ENCODE measurements around the gene DEAF1. TPM values are rescaled to one million over a fixed set of nuclear protein-coding genes. Genes with fewer than 3 reads are reported as not detected.

The DEAF1 gene
- total and polyA plus RNA-seq, 7 donors, result 12.5 to 30.0 (median 18.1) TPM

DNA sequence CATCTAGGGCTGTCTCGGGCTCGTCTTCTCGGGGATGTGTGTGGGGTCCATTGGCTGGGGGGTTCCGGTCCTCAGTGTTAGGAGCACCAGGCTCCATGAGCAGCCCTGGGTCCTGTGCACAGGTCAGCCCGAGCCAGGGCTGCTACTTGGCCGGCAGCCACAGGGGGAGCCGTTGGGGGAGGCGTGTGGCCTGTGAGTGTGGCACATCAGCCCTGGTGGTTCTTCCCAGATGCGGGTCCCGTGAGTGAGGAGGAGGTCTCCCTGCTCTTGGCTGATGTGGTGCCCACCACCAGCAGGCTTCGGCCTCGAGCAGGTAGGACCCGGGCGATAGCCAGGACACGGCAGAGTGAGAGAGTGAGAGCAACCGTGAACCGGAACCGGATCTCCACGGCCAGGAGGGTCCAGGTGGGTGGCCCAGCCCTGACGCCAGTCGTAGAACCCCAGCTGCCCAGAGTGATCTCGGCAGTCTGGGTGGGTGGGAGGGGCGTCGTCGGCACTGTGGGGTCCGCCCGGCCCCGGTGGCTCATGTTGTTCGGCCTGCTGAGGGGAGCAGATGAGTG lies 97.8 kb downstream of the DEAF1 start:
- 85 to 90% (median 90%) methylated on average over 28 to 29 of the region's 29 CpGs for WGBS, 3 donors
- peak in 1 of 4 donors; percentile 13 for ATAC-seq
- Histone ChIP-seq H3K36me3 (ENCODE audit: insufficient read depth in 1 of 2, low read depth in 1 of 2) (peaks cover 5 to 99% of the 10 kb centered on the region in 2 donors), H3K4me3 (no peak overlapping the region), H3K4me1 (no peaks in the 10 kb centered on the region), H3K27ac (no peak overlapping the region), H3K9me3 (no peaks in the 10 kb centered on the region), H3K27me3 (ENCODE audit: insufficient read depth in 3 of 3, low read length in 2 of 3) (no peaks in the 10 kb centered on the region)
- intact Hi-C loops (cut with DNase I), result no loop called here
- TF ChIP-seq, protein P1, sequence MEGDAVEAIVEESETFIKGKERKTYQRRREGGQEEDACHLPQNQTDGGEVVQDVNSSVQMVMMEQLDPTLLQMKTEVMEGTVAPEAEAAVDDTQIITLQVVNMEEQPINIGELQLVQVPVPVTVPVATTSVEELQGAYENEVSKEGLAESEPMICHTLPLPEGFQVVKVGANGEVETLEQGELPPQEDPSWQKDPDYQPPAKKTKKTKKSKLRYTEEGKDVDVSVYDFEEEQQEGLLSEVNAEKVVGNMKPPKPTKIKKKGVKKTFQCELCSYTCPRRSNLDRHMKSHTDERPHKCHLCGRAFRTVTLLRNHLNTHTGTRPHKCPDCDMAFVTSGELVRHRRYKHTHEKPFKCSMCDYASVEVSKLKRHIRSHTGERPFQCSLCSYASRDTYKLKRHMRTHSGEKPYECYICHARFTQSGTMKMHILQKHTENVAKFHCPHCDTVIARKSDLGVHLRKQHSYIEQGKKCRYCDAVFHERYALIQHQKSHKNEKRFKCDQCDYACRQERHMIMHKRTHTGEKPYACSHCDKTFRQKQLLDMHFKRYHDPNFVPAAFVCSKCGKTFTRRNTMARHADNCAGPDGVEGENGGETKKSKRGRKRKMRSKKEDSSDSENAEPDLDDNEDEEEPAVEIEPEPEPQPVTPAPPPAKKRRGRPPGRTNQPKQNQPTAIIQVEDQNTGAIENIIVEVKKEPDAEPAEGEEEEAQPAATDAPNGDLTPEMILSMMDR (IDR thresholded peaks at IDR 0.05), result no peak
- DNase-seq, result no peak

DNA sequence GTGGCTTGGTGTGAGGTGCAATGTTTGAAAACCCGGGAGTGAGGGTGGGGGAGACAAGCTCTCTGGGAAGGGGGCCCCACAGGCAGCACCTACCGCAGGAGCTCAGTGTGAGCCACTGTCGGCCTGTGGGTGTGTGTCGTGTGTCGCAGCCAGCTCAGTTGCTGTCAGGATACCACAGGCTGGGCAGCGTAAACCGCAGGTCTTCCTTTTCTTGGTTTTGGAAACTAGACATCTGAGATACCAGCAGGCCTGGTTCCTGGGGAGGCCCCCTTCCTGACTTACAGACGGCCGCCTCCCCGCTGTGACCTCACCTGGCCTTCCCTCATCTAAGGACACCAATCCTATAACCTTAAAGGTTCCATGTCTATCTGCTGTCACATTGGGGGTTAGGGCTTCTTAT lies 98.6 kb downstream of the DEAF1 start:
- no peak overlapping the region for H3K4me3 ChIP-seq
- intact Hi-C loops (cut with DNase I), result no loop called here
- H3K36me3 ChIP-seq (ENCODE audit: insufficient read depth in 1 of 2, low read depth in 1 of 2), result peaks cover 5 to 99% of the 10 kb centered on the region in 2 donors
- no peaks in the 10 kb centered on the region for H3K9me3 ChIP-seq
- ATAC-seq (no peak), DNase-seq (no peak)
- H3K4me1 ChIP-seq, result no peaks in the 10 kb centered on the region
- H3K27ac ChIP-seq, result no peak overlapping the region
- WGBS, 3 donors, result 85 to 96% (median 89%) methylated on average over 10 of the region's 10 CpGs
- no peaks in the 10 kb centered on the region for H3K27me3 ChIP-seq (ENCODE audit: insufficient read depth in 3 of 3, low read length in 2 of 3)
- TF ChIP-seq, protein P1 (IDR thresholded peaks at IDR 0.05), result no peak

DNA sequence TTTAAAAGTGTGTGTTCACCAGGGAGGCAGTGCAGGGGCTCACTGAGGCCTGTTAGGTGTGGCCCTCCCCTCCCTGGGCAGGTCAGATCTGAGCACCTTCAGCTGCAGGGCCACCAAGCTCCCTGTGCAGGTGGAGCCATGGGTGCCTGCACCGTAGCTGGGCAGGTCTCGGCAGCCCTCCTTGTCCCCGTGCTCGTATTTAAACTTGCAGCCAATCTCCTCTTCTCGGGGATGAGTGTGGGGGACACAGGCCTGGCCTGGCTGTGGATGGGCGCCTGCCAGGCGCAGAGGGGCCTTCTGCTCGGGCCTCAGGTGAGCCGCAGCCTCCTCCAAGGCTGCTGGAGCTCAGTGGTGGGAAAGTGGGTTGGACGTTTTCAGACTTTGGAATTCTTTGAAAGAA lies 99.6 kb downstream of the DEAF1 start:
- Histone ChIP-seq H3K4me3 (no peak overlapping the region), H3K36me3 (ENCODE audit: insufficient read depth in 1 of 2, low read depth in 1 of 2) (peaks cover 5 to 99% of the 10 kb centered on the region in 2 donors), H3K9me3 (no peaks in the 10 kb centered on the region), H3K27ac (no peak overlapping the region), H3K27me3 (ENCODE audit: insufficient read depth in 3 of 3, low read length in 2 of 3) (no peaks in the 10 kb centered on the region), H3K4me1 (no peaks in the 10 kb centered on the region)
- WGBS, 3 donors, result 90 to 91% (median 91%) methylated on average over 10 of the region's 10 CpGs
- TF ChIP-seq, protein P1 (IDR thresholded peaks at IDR 0.05), result no peak
- ATAC-seq, result no peak
- no peak for DNase-seq
- intact Hi-C loops (cut with DNase I), result no loop called here

Other genes with a start within 250 kb of the DEAF1 start
- 10 to 100 TPM; 15.8 to 21.1 (median 20.3) TPM for gene PTDSS2, start 244.9 kb downstream of the DEAF1 start, total RNA-seq
- gene PTDSS2, start 244.9 kb downstream of the DEAF1 start, polyA plus RNA-seq, result 10 to 100 TPM; 11.8 to 26.0 (median 15.4) TPM
- 100 to 1,000 TPM; 103 to 145 (median 113) TPM for gene RNH1, start 188.0 kb downstream of the DEAF1 start, total RNA-seq
- 100 to 1,000 TPM; 105 to 181 (median 105) TPM for gene RNH1, start 188.0 kb downstream of the DEAF1 start, polyA plus RNA-seq
- 10 to 100 TPM; 43.6 to 74.7 (median 53.9) TPM for gene HRAS, start 159.6 kb downstream of the DEAF1 start, total RNA-seq
- 10 to 100 TPM; 53.9 to 76.2 (median 66.3) TPM for gene HRAS, start 159.6 kb downstream of the DEAF1 start, polyA plus RNA-seq
- gene LRRC56, start 157.7 kb downstream of the DEAF1 start, total RNA-seq, result under 1 TPM; 0.30 to 0.84 (median 0.55) TPM
- under 1 TPM in 2 of 3 donors, not detected in 1; 0.39 to 0.61 TPM for gene LRRC56, start 157.7 kb downstream of the DEAF1 start, polyA plus RNA-seq
- under 1 TPM in 2 of 4 donors, not detected in 2; 0.25 to 0.27 TPM for gene LMNTD2, start 134.5 kb downstream of the DEAF1 start, total RNA-seq
- gene LMNTD2, start 134.5 kb downstream of the DEAF1 start, polyA plus RNA-seq, result under 1 TPM; 0.04 to 0.12 (median 0.09) TPM
- gene RASSF7, start 134.3 kb downstream of the DEAF1 start, total RNA-seq, result 1 to 10 TPM in 1 of 4 donors, under 1 TPM in 2, not detected in 1; 0.78 to 1.2 (median 0.84) TPM
- gene RASSF7, start 134.3 kb downstream of the DEAF1 start, polyA plus RNA-seq, result 1 to 10 TPM in 1 of 3 donors, under 1 TPM in 2; 0.65 to 1.4 (median 1.00) TPM
- 10 to 100 TPM; 19.8 to 31.2 (median 25.0) TPM for gene PHRF1, start 118.8 kb downstream of the DEAF1 start, total RNA-seq
- 10 to 100 TPM; 11.7 to 19.5 (median 13.5) TPM for gene PHRF1, start 118.8 kb downstream of the DEAF1 start, polyA plus RNA-seq
- gene IRF7, start 79.3 kb downstream of the DEAF1 start, total RNA-seq, result 10 to 100 TPM in 3 of 4 donors, 1 to 10 TPM in 1; 7.5 to 23.1 (median 15.2) TPM
- gene IRF7, start 79.3 kb downstream of the DEAF1 start, polyA plus RNA-seq, result 10 to 100 TPM in 2 of 3 donors, 1 to 10 TPM in 1; 9.4 to 13.2 (median 12.9) TPM
- under 1 TPM in 1 of 4 donors, not detected in 3; 0.20 TPM for gene CDHR5, start 70.3 kb downstream of the DEAF1 start, total RNA-seq
- gene CDHR5, start 70.3 kb downstream of the DEAF1 start, polyA plus RNA-seq, result under 1 TPM in 2 of 3 donors, not detected in 1; 0.07 to 0.34 TPM
- 1 to 10 TPM in 2 of 4 donors, under 1 TPM in 1, not detected in 1; 0.89 to 4.8 (median 1.8) TPM for gene SCT, start 68.0 kb downstream of the DEAF1 start, total RNA-seq
- gene SCT, start 68.0 kb downstream of the DEAF1 start, polyA plus RNA-seq, result under 1 TPM in 1 of 3 donors, not detected in 2; 0.44 TPM
- gene DRD4, start 58.0 kb downstream of the DEAF1 start, total RNA-seq, result 1 to 10 TPM in 2 of 4 donors, under 1 TPM in 1, not detected in 1; 0.55 to 1.2 (median 1.1) TPM
- under 1 TPM in 2 of 3 donors, not detected in 1; 0.14 to 0.18 TPM for gene DRD4, start 58.0 kb downstream of the DEAF1 start, polyA plus RNA-seq
- gene TMEM80, start 594 bp upstream of the DEAF1 start, total RNA-seq, result 10 to 100 TPM in 2 of 4 donors, 1 to 10 TPM in 2; 5.9 to 15.7 (median 9.7) TPM
- 10 to 100 TPM in 2 of 3 donors, 1 to 10 TPM in 1; 7.4 to 16.3 (median 10.1) TPM for gene TMEM80, start 594 bp upstream of the DEAF1 start, polyA plus RNA-seq
- gene EPS8L2, start 11.0 kb upstream of the DEAF1 start, total RNA-seq, result 1 to 10 TPM in 3 of 4 donors, under 1 TPM in 1; 0.89 to 3.1 (median 1.5) TPM
- under 1 TPM; 0.47 to 0.63 (median 0.56) TPM for gene EPS8L2, start 11.0 kb upstream of the DEAF1 start, polyA plus RNA-seq
- gene TALDO1, start 52.2 kb upstream of the DEAF1 start, total RNA-seq, result 100 to 1,000 TPM in 1 of 4 donors, 10 to 100 TPM in 3; 77.7 to 140 (median 81.8) TPM
- 10 to 100 TPM; 58.7 to 77.6 (median 65.9) TPM for gene TALDO1, start 52.2 kb upstream of the DEAF1 start, polyA plus RNA-seq
- 10 to 100 TPM; 13.6 to 32.6 (median 22.2) TPM for gene GATD1, start 82.3 kb upstream of the DEAF1 start, total RNA-seq
- 10 to 100 TPM; 11.0 to 20.9 (median 17.7) TPM for gene GATD1, start 82.3 kb upstream of the DEAF1 start, polyA plus RNA-seq
- gene CEND1, start 94.9 kb upstream of the DEAF1 start, total RNA-seq, result under 1 TPM in 1 of 4 donors, not detected in 3; 0.22 TPM
- gene CEND1, start 94.9 kb upstream of the DEAF1 start, polyA plus RNA-seq, result under 1 TPM; 0.09 to 0.33 (median 0.11) TPM
- 1 to 10 TPM; 1.5 to 2.9 (median 2.2) TPM for gene SLC25A22, start 103.1 kb upstream of the DEAF1 start, total RNA-seq
- gene SLC25A22, start 103.1 kb upstream of the DEAF1 start, polyA plus RNA-seq, result 1 to 10 TPM in 1 of 3 donors, under 1 TPM in 2; 0.49 to 4.3 (median 0.56) TPM
- 10 to 100 TPM in 3 of 4 donors, 1 to 10 TPM in 1; 8.7 to 13.8 (median 10.4) TPM for gene PIDD1, start 110.0 kb upstream of the DEAF1 start, total RNA-seq
- 10 to 100 TPM in 2 of 3 donors, 1 to 10 TPM in 1; 9.4 to 16.2 (median 10.9) TPM for gene PIDD1, start 110.0 kb upstream of the DEAF1 start, polyA plus RNA-seq
- 1,000 to 10,000 TPM; 1,082 to 1,565 (median 1,354) TPM for gene RPLP2, start 114.7 kb upstream of the DEAF1 start, total RNA-seq
- gene RPLP2, start 114.7 kb upstream of the DEAF1 start, polyA plus RNA-seq, result 1,000 to 10,000 TPM in 1 of 3 donors, 100 to 1,000 TPM in 2; 779 to 1,781 (median 798) TPM
- 100 to 1,000 TPM; 125 to 247 (median 175) TPM for gene PNPLA2, start 123.7 kb upstream of the DEAF1 start, total RNA-seq
- gene PNPLA2, start 123.7 kb upstream of the DEAF1 start, polyA plus RNA-seq, result 10 to 100 TPM; 64.8 to 87.9 (median 83.8) TPM
- gene CRACR2B, start 132.7 kb upstream of the DEAF1 start, total RNA-seq, result 1 to 10 TPM; 2.4 to 8.9 (median 4.1) TPM
- gene CRACR2B, start 132.7 kb upstream of the DEAF1 start, polyA plus RNA-seq, result 1 to 10 TPM; 1.9 to 6.4 (median 2.8) TPM
- gene CD151, start 137.7 kb upstream of the DEAF1 start, total RNA-seq, result 100 to 1,000 TPM; 149 to 175 (median 161) TPM
- gene CD151, start 137.7 kb upstream of the DEAF1 start, polyA plus RNA-seq, result 100 to 1,000 TPM; 158 to 358 (median 224) TPM
- 100 to 1,000 TPM; 113 to 205 (median 156) TPM for gene POLR2L, start 147.3 kb upstream of the DEAF1 start, total RNA-seq
- 100 to 1,000 TPM; 114 to 178 (median 176) TPM for gene POLR2L, start 147.3 kb upstream of the DEAF1 start, polyA plus RNA-seq
- 10 to 100 TPM; 13.9 to 22.1 (median 16.8) TPM for gene TSPAN4, start 147.6 kb upstream of the DEAF1 start, total RNA-seq
- gene TSPAN4, start 147.6 kb upstream of the DEAF1 start, polyA plus RNA-seq, result 10 to 100 TPM; 11.4 to 38.5 (median 25.1) TPM
- 10 to 100 TPM; 31.2 to 44.5 (median 34.7) TPM for gene CHID1, start 215.6 kb upstream of the DEAF1 start, total RNA-seq
- 10 to 100 TPM; 25.5 to 40.4 (median 28.3) TPM for gene CHID1, start 215.6 kb upstream of the DEAF1 start, polyA plus RNA-seq
- 10 to 100 TPM; 26.5 to 31.4 (median 27.7) TPM for gene AP2A2, start 230.6 kb upstream of the DEAF1 start, total RNA-seq
- 10 to 100 TPM; 15.9 to 21.7 (median 19.8) TPM for gene AP2A2, start 230.6 kb upstream of the DEAF1 start, polyA plus RNA-seq